Stimulated activated effector memory CD8-positive, alpha-beta T cell treated with anti-CD3 and anti-CD28 coated beads, Interleukin-12 subunit alpha, Interleukin-12 subunit beta, amount 100 ng/mL, for 72 hours (primary cell): ENCODE results near the gene PRR27.

ENCODE experiments used
- ATAC-seq: fragments of 150-1000 bp; cut with Tn5 transposase; 2 replicates; pipeline ENCODE4 v1.10.0; 2021
- DNase-seq, 2 donors: peaks; one replicate each; pipeline ENCODE4 v3.0.0; 2021 to 2022; ENCODE audit warnings: low spot score in 2 of 2
- H3K27ac Mint-ChIP-seq: one replicate; pipeline ENCODE4 v1.8.0; 2022; ENCODE audit warnings: mild to moderate bottlenecking, mixed read lengths
- H3K36me3 Mint-ChIP-seq: one replicate; pipeline ENCODE4 v1.8.0; 2022; ENCODE audit warnings: mild to moderate bottlenecking, mixed read lengths
- H3K4me1 Mint-ChIP-seq: one replicate; pipeline ENCODE4 v1.8.0; 2022; ENCODE audit warnings: mixed read lengths
- H3K4me3 Mint-ChIP-seq: one replicate; pipeline ENCODE4 v1.8.0; 2022; ENCODE audit warnings: mild to moderate bottlenecking, mixed read lengths
- H3K9me3 Mint-ChIP-seq: one replicate; pipeline ENCODE4 v1.8.0; 2022; ENCODE audit warnings: mixed read lengths

PRR27 gene

DNA sequence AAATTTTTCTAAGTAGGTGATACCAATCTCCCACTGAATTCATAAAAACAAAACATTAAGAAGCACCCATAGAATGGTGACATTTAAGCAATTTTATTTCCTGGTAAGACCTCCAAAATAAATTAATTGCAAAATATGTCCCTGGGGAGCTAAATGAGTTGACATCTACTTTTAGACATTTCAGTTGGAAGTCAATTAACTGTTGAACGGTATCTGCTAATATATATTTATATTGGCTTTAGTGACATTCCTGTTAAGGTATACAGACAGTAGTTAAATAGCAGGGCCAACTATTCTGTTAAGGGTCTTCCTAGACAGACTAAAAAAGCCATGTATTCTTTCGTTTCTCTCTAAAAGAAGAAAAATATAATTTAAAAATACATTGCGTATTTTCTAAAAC lies at the start of gene PRR27:
Gene PRR27, plus strand, starts transcription at position 301 of the 400 bp plus-strand sequence. CDS start 139 bp downstream, outside the sequence.
- Mint-ChIP-seq H3K4me3 (no peak within 1 kb of the TSS), H3K9me3 (peaks cover 3% of the 10 kb centered on the region), H3K4me1 (no peaks in the 10 kb centered on the region), H3K36me3 (no peaks in the 10 kb centered on the region), H3K27ac (no peak within 1 kb of the TSS)
- DNase-seq, result no peak
- ATAC-seq, result no peak

DNA sequence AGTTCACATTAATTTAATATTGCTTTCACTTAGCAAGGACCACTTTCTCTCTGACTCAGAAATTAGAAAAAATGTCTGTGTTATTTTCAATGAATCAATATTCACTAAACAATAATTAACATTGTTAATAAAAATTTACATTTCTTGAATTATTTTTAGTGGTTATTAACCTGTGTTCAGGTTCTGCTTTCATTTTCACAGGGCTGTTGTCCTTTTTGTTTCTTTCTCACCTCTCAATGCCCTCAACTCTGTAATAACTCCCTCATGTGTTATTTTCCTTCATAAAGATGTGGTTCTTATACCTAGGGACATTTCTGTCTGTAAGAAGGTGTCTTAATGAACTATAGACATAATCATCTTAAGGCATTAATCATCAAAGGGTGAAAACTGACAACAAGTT lies 43.1 kb upstream of the PRR27 start:
- H3K36me3 Mint-ChIP-seq, result no peaks in the 10 kb centered on the region
- H3K27ac Mint-ChIP-seq, result no peak overlapping the region
- H3K9me3 Mint-ChIP-seq, result peaks cover 19% of the 10 kb centered on the region
- ATAC-seq, result no peak
- H3K4me1 Mint-ChIP-seq, result no peaks in the 10 kb centered on the region
- DNase-seq, result no peak
- no peak overlapping the region for H3K4me3 Mint-ChIP-seq

DNA sequence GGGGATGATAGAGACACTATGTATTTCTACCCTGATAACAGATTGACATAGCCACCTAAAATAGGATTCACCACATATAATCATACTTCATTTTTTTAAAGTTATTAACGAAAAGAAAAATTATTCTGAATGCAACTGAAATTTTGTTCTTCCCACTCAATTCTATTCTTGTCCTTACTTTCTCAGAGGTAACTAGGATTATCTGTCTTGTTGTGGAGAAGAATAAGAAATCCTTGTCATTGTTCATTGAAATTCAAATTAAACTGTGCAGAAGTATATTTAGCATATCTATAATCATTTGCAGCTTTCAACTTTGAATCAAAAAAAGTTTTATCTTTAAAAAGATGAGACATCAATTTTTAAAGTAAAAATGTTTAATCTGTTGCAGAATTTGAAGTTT lies 40.4 kb upstream of the PRR27 start:
- no peak overlapping the region for H3K4me3 Mint-ChIP-seq
- H3K36me3 Mint-ChIP-seq, result no peaks in the 10 kb centered on the region
- no peak for DNase-seq
- H3K9me3 Mint-ChIP-seq, result peaks cover 22% of the 10 kb centered on the region
- H3K27ac Mint-ChIP-seq, result no peak overlapping the region
- H3K4me1 Mint-ChIP-seq, result no peaks in the 10 kb centered on the region
- no peak for ATAC-seq

DNA sequence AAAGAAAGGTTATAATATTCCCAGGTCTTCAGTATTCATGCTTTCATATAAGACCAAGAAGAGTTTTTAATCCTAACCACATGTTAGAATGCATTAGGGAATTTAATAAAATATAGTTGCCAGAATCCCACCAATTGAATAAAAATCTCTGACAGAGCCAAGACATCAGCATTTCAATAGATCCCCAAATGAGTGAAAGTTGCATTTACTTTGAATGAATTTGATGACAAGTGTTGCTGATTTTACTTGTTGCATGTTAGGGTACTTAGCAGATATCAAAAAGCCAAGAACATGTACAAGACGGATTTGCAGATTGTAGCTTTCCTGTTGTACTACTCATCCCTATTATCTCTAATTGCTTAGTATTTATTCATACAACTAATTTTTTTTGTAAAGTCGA lies 39.9 kb upstream of the PRR27 start:
- ATAC-seq, result no peak
- no peaks in the 10 kb centered on the region for H3K36me3 Mint-ChIP-seq
- no peaks in the 10 kb centered on the region for H3K4me1 Mint-ChIP-seq
- no peak overlapping the region for H3K27ac Mint-ChIP-seq
- peaks cover 20% of the 10 kb centered on the region for H3K9me3 Mint-ChIP-seq
- H3K4me3 Mint-ChIP-seq, result no peak overlapping the region
- DNase-seq, result no peak

DNA sequence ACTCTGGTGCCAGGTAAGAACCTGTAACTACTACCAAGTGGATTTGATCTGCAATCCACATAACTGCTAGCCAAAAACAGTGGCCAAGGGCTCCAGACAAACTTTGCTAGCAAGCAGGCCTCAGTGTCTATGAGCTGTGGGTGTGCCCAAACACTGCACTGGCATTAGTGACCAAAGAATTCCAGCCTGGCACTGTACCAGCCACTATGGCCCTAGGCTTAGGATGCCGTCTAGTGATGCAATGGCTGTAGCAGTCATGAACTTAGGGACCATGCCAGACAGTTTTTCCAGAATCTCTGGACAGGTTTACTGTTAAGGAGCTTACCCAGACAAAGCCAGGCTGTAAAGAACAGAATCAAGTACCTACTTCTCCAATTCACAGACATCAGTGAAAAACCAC lies 33.7 kb upstream of the PRR27 start:
- Mint-ChIP-seq H3K36me3 (no peaks in the 10 kb centered on the region), H3K9me3 (peaks cover 20% of the 10 kb centered on the region), H3K27ac (no peak overlapping the region), H3K4me1 (no peaks in the 10 kb centered on the region), H3K4me3 (no peak overlapping the region)
- no peak for DNase-seq
- no peak for ATAC-seq

DNA sequence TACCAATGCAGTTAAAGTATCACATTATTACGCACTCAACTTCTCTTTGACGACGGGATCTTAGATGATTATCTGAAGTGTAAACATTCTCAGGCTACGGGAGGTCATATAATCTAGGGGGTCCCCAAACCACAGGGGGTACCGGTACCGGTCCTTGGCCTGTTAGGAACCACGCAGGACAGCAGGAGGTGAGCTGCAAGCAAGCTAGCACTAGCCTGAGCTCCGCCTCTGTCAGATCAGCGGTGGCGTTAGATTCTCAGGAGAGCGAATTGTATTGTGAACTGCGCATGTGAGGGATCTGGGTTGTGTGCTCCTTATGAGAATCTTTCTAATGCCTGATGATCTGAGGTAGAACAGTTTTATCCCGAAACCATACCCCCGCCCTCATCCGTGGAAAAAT lies 20.6 kb upstream of the PRR27 start:
- DNase-seq (no peak), ATAC-seq (no peak)
- H3K4me1 Mint-ChIP-seq, result no peaks in the 10 kb centered on the region
- no peak overlapping the region for H3K27ac Mint-ChIP-seq
- no peaks in the 10 kb centered on the region for H3K36me3 Mint-ChIP-seq
- H3K9me3 Mint-ChIP-seq, result peaks cover 3% of the 10 kb centered on the region
- H3K4me3 Mint-ChIP-seq, result no peak overlapping the region

DNA sequence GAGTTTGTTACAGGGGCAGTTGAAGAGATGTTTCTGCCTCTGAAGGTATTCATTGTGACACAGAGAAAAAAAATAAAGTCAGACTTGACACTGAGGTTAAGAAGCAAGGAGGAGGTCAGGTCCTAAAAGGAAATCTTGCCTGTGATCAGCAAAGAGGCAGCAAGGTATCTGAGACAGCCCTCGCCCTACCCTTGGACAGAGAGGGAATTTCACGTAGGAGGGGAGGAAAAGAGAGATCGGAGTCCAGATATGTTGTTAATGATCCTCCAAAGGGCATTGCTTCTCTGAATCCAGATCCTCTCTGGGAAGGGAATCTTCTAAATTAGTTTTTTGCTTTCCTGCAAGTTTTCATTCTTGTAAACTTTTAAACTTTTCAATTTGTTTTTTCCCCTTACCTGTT lies 15.3 kb upstream of the PRR27 start:
- H3K4me1 Mint-ChIP-seq, result no peaks in the 10 kb centered on the region
- DNase-seq (no peak), ATAC-seq (no peak)
- no peaks in the 10 kb centered on the region for H3K36me3 Mint-ChIP-seq
- peaks cover 3% of the 10 kb centered on the region for H3K9me3 Mint-ChIP-seq
- no peak overlapping the region for H3K27ac Mint-ChIP-seq
- no peak overlapping the region for H3K4me3 Mint-ChIP-seq

DNA sequence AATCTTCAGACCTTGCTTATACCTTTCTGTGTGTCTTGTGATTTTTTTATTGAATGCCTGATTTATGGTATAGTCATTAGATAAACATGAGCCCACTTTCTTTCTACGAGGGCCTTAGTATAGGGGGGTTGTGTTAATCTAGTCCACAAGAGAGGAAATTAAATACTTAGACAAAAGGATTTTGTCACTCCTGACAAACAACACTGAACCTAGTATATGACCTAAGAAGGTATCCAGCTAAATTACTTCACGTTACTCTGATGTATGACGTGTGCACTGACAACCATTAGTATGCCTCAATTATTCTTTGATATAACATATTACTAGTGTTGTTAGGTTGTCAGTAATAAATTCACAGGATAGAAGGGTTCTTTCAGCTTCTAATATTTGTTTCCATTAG lies 2.8 kb upstream of the PRR27 start:
- H3K27ac Mint-ChIP-seq, result no peak overlapping the region
- peaks cover 8% of the 10 kb centered on the region for H3K9me3 Mint-ChIP-seq
- H3K4me3 Mint-ChIP-seq, result no peak overlapping the region

DNA sequence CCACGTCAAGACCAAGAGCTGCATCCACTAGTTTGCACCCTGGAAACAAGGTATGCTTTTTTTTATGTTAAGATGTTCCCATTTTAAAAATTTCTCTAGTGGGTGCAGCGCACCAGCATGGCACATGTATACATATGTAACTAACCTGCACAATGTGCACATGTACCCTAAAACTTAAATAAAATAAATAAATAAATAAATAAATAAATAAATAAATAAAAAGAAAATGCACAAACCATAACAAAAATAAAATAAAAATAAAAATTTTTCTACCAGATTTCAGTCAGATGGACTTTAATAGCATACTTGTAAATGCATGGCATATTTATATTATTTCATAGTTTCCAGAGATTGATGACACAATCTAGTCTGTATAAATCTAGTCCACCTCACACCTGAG lies 1.9 kb upstream of the PRR27 start:
- ATAC-seq, result no peak
- Mint-ChIP-seq H3K9me3 (peaks cover 8% of the 10 kb centered on the region), H3K4me3 (no peak overlapping the region), H3K4me1 (no peaks in the 10 kb centered on the region), H3K27ac (no peak overlapping the region), H3K36me3 (no peaks in the 10 kb centered on the region)
- DNase-seq, result no peak

More for the DNA sequence above, 2.8 kb upstream of the PRR27 start:
- Mint-ChIP-seq H3K36me3 (no peaks in the 10 kb centered on the region), H3K4me1 (no peaks in the 10 kb centered on the region)
- ATAC-seq (no peak), DNase-seq (no peak)

DNA sequence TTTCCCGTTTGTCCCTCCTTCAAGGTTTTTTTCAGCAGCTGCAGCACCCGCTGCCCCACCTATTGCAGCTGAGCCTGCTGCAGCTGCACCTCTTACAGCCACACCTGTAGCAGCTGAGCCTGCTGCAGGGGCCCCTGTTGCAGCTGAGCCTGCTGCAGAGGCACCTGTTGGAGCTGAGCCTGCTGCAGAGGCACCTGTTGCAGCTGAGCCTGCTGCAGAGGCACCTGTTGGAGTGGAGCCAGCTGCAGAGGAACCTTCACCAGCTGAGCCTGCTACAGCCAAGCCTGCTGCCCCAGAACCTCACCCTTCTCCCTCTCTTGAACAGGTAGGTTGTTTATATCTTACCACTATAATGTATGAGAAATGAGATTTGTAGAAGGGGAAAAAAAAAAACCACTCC lies 4.5 kb downstream of the PRR27 start:
- Mint-ChIP-seq H3K9me3 (peaks cover 2% of the 10 kb centered on the region), H3K4me1 (no peaks in the 10 kb centered on the region), H3K4me3 (no peak overlapping the region), H3K27ac (no peak overlapping the region), H3K36me3 (no peaks in the 10 kb centered on the region)
- no peak for DNase-seq
- ATAC-seq, result peak; percentile 26

DNA sequence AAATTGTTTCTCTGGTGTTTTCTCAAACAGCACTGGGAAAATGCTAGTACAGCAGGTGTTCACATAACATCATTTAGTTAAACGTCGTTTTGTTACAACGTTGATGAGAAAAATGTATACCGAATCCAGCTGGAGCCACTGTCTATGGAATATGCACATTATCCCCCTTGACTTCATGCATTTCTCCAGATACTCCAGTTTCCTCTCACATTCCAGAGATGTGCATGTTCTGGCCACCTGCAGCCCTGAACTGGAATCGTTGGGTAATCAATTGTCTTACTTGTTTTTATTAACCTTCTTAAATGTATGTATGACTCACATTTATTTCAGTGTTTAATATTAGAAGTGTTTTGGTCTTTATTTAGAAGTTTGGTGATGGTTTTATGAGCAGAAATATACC lies 23.1 kb downstream of the PRR27 start:
- DNase-seq, result no peak
- H3K27ac Mint-ChIP-seq, result no peak overlapping the region
- ATAC-seq, result no peak
- no peaks in the 10 kb centered on the region for H3K4me1 Mint-ChIP-seq
- H3K36me3 Mint-ChIP-seq, result no peaks in the 10 kb centered on the region
- no peak overlapping the region for H3K4me3 Mint-ChIP-seq
- H3K9me3 Mint-ChIP-seq, result peaks cover 7% of the 10 kb centered on the region

DNA sequence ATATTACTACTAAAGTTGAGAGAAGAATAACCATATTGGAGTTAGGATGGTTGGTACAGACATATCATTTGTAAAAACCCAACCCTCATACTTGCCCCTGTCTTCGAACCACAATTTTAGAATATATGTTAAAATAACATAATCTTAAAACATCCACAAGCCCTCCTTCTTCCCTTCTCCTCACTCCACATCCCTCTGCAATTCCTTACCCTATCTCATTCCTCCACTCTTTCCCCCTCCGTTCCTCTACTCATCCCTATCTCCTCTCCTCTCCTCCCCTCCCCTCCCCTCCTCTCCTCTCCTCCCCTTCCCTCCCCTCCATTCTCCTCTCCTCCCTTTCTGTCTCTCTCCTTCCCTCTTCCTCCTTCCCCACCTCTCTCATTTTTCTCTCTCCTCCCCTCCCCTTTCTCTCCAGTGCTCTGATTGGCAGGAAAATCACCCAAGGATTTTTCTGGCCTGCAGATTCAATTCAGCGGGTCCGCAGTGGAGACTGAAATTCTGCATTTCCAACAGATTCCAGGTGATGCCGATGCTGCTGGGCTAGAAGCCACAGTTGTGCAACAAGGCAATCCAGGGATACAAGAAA lies 24.1 kb downstream of the PRR27 start:
- no peak overlapping the region for H3K4me3 Mint-ChIP-seq

DNA sequence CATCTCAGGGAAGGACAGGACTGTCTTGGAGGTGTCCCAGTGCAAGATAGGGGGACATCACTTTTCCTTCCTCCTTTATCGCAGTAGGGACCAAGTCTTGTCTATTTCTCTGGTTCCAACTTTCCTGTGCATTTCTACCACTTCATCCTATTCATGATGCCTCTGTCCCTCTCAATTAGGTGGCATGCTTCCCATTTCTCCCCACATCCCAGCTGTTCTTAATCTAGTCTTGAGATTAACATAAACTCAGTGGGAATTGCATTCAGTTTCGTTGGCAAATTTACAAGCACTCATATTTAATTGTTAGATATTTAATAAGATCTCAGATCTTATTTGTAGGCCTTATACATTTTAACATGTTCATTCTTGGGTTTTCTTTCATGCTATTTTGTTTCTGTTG lies 25.8 kb downstream of the PRR27 start:
- ATAC-seq, result no peak
- no peaks in the 10 kb centered on the region for H3K4me1 Mint-ChIP-seq

More for the DNA sequence above, 24.1 kb downstream of the PRR27 start:
- no peaks in the 10 kb centered on the region for H3K4me1 Mint-ChIP-seq
- no peaks in the 10 kb centered on the region for H3K36me3 Mint-ChIP-seq
- peaks cover 7% of the 10 kb centered on the region for H3K9me3 Mint-ChIP-seq
- H3K27ac Mint-ChIP-seq, result no peak overlapping the region
- DNase-seq, result no peak
- no peak for ATAC-seq

DNA sequence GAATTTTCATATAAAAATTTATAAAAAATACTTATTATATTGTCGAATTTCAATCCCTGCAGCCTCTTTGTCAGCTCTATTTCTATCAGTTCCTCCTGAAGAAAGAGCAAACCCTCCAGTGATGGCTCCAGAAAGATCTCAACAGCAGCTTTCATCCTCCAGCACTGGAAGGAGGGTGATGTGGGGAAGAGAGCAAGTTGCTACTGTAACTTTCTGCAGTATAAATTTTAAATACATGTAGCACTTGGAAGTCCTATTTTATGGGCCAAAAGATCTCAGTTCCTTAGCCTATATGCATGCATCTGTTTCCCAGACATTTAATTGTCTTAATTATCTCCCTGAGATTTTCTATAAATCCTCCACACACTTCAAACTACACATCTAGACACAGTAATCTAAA lies 27.8 kb downstream of the PRR27 start:
- ATAC-seq, result no peak
- H3K9me3 Mint-ChIP-seq, result peaks cover 7% of the 10 kb centered on the region
- DNase-seq, result no peak
- no peaks in the 10 kb centered on the region for H3K4me1 Mint-ChIP-seq
- no peak overlapping the region for H3K27ac Mint-ChIP-seq
- H3K36me3 Mint-ChIP-seq, result no peaks in the 10 kb centered on the region
- H3K4me3 Mint-ChIP-seq, result no peak overlapping the region

More for the DNA sequence above, 25.8 kb downstream of the PRR27 start:
- Mint-ChIP-seq H3K36me3 (no peaks in the 10 kb centered on the region), H3K4me3 (no peak overlapping the region), H3K9me3 (peaks cover 7% of the 10 kb centered on the region), H3K27ac (no peak overlapping the region)
- no peak for DNase-seq

DNA sequence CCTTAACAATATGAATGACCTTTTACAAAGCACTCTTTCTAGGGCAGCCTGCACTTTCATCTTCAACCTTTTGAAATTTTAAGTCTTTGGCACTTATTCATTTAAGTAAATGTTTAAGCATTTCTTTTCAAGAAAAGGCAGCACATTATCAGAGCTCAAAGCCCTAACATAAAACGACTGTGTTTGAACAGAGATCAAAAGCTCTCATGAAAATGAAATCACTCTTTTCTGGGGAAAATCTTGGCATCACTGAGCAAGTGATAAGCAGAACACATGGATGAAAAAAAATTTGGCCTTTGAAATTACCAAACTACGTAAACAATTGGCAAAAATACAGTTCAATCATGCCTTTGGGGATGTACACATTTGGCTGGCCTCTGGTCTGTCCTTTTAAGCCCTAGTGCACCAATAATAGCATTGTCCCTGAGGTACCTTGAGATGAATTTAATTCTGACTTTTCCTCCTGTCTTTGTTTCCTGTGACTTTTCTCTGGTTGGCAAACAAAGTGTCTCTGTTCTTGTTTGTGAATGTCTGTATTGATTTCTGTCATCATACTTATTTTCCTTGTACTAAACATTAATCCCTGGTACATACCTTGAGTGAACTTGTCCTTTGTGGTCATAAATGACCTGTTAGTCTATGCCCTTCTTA lies 28.6 kb downstream of the PRR27 start:
- no peak overlapping the region for H3K4me3 Mint-ChIP-seq
- H3K36me3 Mint-ChIP-seq, result no peaks in the 10 kb centered on the region

DNA sequence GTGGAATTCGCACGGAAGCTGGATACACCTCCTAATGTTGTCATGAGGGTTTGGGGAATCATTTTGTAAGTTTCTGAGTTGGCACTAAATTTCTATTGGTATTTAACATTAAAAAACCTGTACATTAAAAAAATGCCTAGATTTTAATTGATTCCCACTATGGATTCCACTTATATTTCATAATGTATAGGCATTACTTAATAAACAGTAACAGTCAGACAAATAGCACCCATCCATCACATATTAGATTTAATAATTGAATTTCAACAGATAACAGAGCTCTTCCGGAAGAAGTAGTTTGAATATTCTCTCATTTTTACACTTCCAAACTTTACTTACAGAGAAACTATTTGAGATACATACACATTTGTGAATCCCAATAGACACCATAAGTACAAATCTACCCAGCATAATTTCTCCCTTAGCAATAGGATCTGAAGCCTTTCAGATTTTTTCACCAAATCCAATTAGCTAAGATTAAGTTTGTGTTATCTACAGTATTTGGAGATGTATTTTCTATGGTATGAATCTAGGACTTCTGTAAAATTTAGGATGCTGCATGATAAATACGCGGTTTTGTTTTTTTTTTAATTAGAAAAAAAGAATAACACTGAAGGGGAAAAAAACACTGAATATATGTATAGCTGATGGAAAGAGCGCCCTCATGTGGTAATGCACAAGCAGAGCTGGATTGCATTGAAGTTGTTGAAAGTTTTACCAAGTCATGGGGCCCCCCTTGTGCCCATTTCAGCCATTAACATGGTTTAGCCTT lies 29.3 kb downstream of the PRR27 start:
- Mint-ChIP-seq H3K36me3 (no peaks in the 10 kb centered on the region), H3K9me3 (peaks cover 7% of the 10 kb centered on the region), H3K27ac (no peak overlapping the region), H3K4me3 (no peak overlapping the region), H3K4me1 (no peaks in the 10 kb centered on the region)
- ATAC-seq (no peak), DNase-seq (no peak)

More for the DNA sequence above, 28.6 kb downstream of the PRR27 start:
- no peak overlapping the region for H3K27ac Mint-ChIP-seq
- H3K4me1 Mint-ChIP-seq, result no peaks in the 10 kb centered on the region
- DNase-seq (no peak), ATAC-seq (no peak)
- peaks cover 7% of the 10 kb centered on the region for H3K9me3 Mint-ChIP-seq
